ENCODE measurements around the gene PPM1N. TPM values are rescaled to one million over a fixed set of nuclear protein-coding genes. Genes with fewer than 3 reads are reported as not detected.
A peak's percentile ranks its signal among the peaks of the same experiment; 100 is the strongest.

Gene PPM1N
- polyA plus RNA-seq, 2 of the 4 experiments (the other 2 are of a cell fraction) = 9.2 to 10.5 TPM

DNA sequence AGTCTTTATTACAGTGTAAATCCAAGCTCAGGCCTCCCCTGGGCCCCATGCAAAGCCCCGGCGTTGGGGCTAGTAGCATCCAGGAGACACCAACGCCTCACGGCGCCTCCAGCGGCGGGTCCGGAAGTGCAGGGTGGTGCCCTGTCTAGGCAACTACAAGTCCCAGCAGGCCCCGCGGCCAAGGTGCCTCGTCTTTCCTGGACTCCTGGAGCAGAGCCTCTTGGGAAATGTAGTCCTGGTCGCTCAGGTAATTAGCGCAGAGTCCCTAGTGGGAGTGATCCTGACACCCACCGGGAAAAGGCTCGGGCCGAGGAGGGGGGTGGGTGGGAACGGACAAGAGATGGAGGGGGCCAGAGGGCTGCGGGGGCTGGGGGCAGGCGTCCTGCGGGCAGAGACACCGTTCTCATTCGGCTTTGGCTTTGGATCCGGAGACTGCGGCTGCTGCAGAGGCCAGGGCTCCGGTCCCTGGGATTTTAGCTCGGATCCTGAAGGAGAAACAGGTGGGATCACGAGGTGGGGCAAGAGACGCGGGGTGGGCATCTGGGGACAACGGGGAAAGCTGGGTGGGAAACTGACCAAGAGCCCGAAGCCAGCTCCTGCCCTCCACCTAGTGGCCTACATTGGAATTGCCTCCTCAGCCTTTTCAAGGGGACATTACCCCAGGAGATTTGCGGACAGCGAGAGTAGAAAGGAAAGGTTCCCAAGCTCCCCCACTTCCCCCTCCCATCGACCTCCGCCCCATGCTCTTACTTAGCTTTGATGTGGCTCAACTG is 12.8 kb upstream of the PPM1N start:
- Histone ChIP-seq H3K9me3 (no peaks in the 10 kb centered on the region), H3K4me2 (peak overlapping the region; percentile 69), H3K4me1 (peaks cover 5% of the 10 kb centered on the region), H3K27ac (peak overlapping the region; percentile 76 to 92), H3K4me3 (peak overlapping the region; percentile 63)
- 1% methylated on average over 28 of the region's 35 CpGs for WGBS (ENCODE audit: missing lambda C conversion rate)
- FAIRE-seq = peak; percentile 80
- CTCF ChIA-PET = interaction anchor here (0.6 to 17.6 kb wide), 52 partner anchors 9 to 448 kb away, joined by 3 to 418 read pairs (median 6); partner anchors contain the start of genes EML2, ERCC1, FBXO46 and FOSB
- peak; percentile 94 to 97 for DNase-seq (ENCODE audit: low read depth in 1 of 2, low spot score in 1 of 2)
- peak; percentile 92 to 97 for ATAC-seq
- POLR2A ChIA-PET = interaction anchor here (1.0 to 1.7 kb wide), 6 partner anchors 16 to 160 kb away, joined by 4 to 10 read pairs (median 6); partner anchors contain the start of genes FOSB and PPP1R13L
- no peak for TF ChIP-seq TFCP2L1 (CRISPR knock-in tag; IDR thresholded peaks at IDR 0.05)
- peak; percentile 47; the same call in 1 of the 2 replicates for TF ChIP-seq PHF8 (IDR thresholded peaks at IDR 0.05; ENCODE audit: borderline replicate concordance, low read depth)
- TF ChIP-seq ZSCAN20 (CRISPR knock-in tag; IDR thresholded peaks at IDR 0.05) = no peak
- TF ChIP-seq RARB (CRISPR knock-in tag; IDR thresholded peaks at IDR 0.05) = no peak
- TF ChIP-seq ZNF302 (CRISPR knock-in tag; IDR thresholded peaks at IDR 0.05) = no peak
- no peak for TF ChIP-seq RCOR1 (IDR thresholded peaks at IDR 0.05; ENCODE audit: low read depth, low read length)
- no peak for TF ChIP-seq CBX8 (IDR thresholded peaks at IDR 0.05)
- TF ChIP-seq SMC3 (IDR thresholded peaks at IDR 0.05) = peak; percentile 69
- TF ChIP-seq MAFK (IDR thresholded peaks at IDR 0.05; ENCODE audit: partially characterized antibody) = peak; percentile 90
- TF ChIP-seq, protein P1, sequence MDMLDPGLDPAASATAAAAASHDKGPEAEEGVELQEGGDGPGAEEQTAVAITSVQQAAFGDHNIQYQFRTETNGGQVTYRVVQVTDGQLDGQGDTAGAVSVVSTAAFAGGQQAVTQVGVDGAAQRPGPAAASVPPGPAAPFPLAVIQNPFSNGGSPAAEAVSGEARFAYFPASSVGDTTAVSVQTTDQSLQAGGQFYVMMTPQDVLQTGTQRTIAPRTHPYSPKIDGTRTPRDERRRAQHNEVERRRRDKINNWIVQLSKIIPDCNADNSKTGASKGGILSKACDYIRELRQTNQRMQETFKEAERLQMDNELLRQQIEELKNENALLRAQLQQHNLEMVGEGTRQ (IDR thresholded peaks at IDR 0.05) = no peak
- TF ChIP-seq, protein P2, sequence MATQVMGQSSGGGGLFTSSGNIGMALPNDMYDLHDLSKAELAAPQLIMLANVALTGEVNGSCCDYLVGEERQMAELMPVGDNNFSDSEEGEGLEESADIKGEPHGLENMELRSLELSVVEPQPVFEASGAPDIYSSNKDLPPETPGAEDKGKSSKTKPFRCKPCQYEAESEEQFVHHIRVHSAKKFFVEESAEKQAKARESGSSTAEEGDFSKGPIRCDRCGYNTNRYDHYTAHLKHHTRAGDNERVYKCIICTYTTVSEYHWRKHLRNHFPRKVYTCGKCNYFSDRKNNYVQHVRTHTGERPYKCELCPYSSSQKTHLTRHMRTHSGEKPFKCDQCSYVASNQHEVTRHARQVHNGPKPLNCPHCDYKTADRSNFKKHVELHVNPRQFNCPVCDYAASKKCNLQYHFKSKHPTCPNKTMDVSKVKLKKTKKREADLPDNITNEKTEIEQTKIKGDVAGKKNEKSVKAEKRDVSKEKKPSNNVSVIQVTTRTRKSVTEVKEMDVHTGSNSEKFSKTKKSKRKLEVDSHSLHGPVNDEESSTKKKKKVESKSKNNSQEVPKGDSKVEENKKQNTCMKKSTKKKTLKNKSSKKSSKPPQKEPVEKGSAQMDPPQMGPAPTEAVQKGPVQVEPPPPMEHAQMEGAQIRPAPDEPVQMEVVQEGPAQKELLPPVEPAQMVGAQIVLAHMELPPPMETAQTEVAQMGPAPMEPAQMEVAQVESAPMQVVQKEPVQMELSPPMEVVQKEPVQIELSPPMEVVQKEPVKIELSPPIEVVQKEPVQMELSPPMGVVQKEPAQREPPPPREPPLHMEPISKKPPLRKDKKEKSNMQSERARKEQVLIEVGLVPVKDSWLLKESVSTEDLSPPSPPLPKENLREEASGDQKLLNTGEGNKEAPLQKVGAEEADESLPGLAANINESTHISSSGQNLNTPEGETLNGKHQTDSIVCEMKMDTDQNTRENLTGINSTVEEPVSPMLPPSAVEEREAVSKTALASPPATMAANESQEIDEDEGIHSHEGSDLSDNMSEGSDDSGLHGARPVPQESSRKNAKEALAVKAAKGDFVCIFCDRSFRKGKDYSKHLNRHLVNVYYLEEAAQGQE (IDR thresholded peaks at IDR 0.05) = no peak
- peak in 1 of 2 experiments; percentile 42; a peak in 1 of 5 replicates for TF ChIP-seq JUN (IDR thresholded peaks at IDR 0.05)
- TF ChIP-seq, protein P3, sequence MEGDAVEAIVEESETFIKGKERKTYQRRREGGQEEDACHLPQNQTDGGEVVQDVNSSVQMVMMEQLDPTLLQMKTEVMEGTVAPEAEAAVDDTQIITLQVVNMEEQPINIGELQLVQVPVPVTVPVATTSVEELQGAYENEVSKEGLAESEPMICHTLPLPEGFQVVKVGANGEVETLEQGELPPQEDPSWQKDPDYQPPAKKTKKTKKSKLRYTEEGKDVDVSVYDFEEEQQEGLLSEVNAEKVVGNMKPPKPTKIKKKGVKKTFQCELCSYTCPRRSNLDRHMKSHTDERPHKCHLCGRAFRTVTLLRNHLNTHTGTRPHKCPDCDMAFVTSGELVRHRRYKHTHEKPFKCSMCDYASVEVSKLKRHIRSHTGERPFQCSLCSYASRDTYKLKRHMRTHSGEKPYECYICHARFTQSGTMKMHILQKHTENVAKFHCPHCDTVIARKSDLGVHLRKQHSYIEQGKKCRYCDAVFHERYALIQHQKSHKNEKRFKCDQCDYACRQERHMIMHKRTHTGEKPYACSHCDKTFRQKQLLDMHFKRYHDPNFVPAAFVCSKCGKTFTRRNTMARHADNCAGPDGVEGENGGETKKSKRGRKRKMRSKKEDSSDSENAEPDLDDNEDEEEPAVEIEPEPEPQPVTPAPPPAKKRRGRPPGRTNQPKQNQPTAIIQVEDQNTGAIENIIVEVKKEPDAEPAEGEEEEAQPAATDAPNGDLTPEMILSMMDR (IDR thresholded peaks at IDR 0.05) = peak; percentile 63
- TF ChIP-seq, protein P4, sequence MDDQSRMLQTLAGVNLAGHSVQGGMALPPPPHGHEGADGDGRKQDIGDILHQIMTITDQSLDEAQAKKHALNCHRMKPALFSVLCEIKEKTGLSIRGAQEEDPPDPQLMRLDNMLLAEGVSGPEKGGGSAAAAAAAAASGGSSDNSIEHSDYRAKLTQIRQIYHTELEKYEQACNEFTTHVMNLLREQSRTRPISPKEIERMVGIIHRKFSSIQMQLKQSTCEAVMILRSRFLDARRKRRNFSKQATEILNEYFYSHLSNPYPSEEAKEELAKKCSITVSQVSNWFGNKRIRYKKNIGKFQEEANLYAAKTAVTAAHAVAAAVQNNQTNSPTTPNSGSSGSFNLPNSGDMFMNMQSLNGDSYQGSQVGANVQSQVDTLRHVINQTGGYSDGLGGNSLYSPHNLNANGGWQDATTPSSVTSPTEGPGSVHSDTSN (IDR thresholded peaks at IDR 0.05) = no peak
- no peak for TF ChIP-seq FOXS1 (CRISPR knock-in tag; IDR thresholded peaks at IDR 0.05)
- TF ChIP-seq HOXB13 (CRISPR knock-in tag; IDR thresholded peaks at IDR 0.05; ENCODE audit: low read depth) = no peak
- TF ChIP-seq FOSB (CRISPR knock-in tag; IDR thresholded peaks at IDR 0.05) = no peak
- no peak for TF ChIP-seq KDM1A (IDR thresholded peaks at IDR 0.05; ENCODE audit: low read depth)
- TF ChIP-seq ZC3H11A (IDR thresholded peaks at IDR 0.05) = no peak
- TF ChIP-seq, protein P5, sequence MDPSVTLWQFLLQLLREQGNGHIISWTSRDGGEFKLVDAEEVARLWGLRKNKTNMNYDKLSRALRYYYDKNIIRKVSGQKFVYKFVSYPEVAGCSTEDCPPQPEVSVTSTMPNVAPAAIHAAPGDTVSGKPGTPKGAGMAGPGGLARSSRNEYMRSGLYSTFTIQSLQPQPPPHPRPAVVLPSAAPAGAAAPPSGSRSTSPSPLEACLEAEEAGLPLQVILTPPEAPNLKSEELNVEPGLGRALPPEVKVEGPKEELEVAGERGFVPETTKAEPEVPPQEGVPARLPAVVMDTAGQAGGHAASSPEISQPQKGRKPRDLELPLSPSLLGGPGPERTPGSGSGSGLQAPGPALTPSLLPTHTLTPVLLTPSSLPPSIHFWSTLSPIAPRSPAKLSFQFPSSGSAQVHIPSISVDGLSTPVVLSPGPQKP (IDR thresholded peaks at IDR 0.05; ENCODE audit: low read depth, low read length) = 0 out of 2 replicates have a peak, but pooled peaks have one; percentile 38
- TF ChIP-seq CBX2 (IDR thresholded peaks at IDR 0.05; ENCODE audit: borderline replicate concordance, low read depth) = no peak
- TF ChIP-seq BHLHE40 (IDR thresholded peaks at IDR 0.05; ENCODE audit: low read depth, low read length) = no peak
- TF ChIP-seq, protein P6, sequence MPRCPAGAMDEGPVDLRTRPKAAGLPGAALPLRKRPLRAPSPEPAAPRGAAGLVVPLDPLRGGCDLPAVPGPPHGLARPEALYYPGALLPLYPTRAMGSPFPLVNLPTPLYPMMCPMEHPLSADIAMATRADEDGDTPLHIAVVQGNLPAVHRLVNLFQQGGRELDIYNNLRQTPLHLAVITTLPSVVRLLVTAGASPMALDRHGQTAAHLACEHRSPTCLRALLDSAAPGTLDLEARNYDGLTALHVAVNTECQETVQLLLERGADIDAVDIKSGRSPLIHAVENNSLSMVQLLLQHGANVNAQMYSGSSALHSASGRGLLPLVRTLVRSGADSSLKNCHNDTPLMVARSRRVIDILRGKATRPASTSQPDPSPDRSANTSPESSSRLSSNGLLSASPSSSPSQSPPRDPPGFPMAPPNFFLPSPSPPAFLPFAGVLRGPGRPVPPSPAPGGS (IDR thresholded peaks at IDR 0.05) = no peak
- TF ChIP-seq HEYL (CRISPR knock-in tag; IDR thresholded peaks at IDR 0.05) = no peak
- no peak for TF ChIP-seq HDAC2 (IDR thresholded peaks at IDR 0.05)
- no peak for TF ChIP-seq EHMT2 (IDR thresholded peaks at IDR 0.05; ENCODE audit: low read depth)
- 0 out of 2 replicates have a peak, but pooled peaks have one; percentile 8 for TF ChIP-seq NFE2L2 (conservative IDR thresholded peaks at IDR 0.05; ENCODE audit: low read length)
- no peak for TF ChIP-seq JUNB (IDR thresholded peaks at IDR 0.05)
- no peak for TF ChIP-seq CEBPB (IDR thresholded peaks at IDR 0.05)
